Activated CD8-positive, alpha-beta memory T cell treated with anti-CD3 and anti-CD28 coated beads for 1 hour (primary cell): Measurements from ENCODE around the gene ZBTB20.

ENCODE experiments used
- DNase-seq, 2 donors: peaks; one replicate each; pipeline ENCODE4 v3.0.0-alpha.2; 2020; ENCODE audit warnings: low read depth in 1 of 2; ENCODE audit errors: extremely low read depth in 1 of 2

Gene ZBTB20

GRCh38 chr3:114941626-114942309, 205.3 kb downstream of the ZBTB20 start:
- DNase-seq: no peak

GRCh38 chr3:114939920-114940319, 207.2 kb downstream of the ZBTB20 start:
- no peak for DNase-seq

- DNase-seq: no peak
Observed at GRCh38 chr3:114933407-114933806, 213.7 kb downstream of the ZBTB20 start.

GRCh38 chr3:114929971-114930732, 216.9 kb downstream of the ZBTB20 start:
- DNase-seq: no peak

GRCh38 chr3:114928989-114929640, 218.0 kb downstream of the ZBTB20 start:
- DNase-seq: no peak

GRCh38 chr3:114904633-114905032, 242.5 kb downstream of the ZBTB20 start:
- DNase-seq: no peak

- no peak for DNase-seq
Observed at GRCh38 chr3:114903213-114903612, 243.9 kb downstream of the ZBTB20 start.

GRCh38 chr3:114902691-114903101, 244.4 kb downstream of the ZBTB20 start:
- DNase-seq: no peak

GRCh38 chr3:114900908-114901307, 246.2 kb downstream of the ZBTB20 start:
- no peak for DNase-seq

GRCh38 chr3:114899186-114899931, 247.7 kb downstream of the ZBTB20 start:
- no peak for DNase-seq

- no peak for DNase-seq
Observed at GRCh38 chr3:114896978-114897377, 250.1 kb downstream of the ZBTB20 start.

GRCh38 chr3:114893361-114893760, 253.7 kb downstream of the ZBTB20 start:
- DNase-seq: no peak

GRCh38 chr3:114892880-114893279, 254.2 kb downstream of the ZBTB20 start:
- no peak for DNase-seq

GRCh38 chr3:114892131-114892879, 254.8 kb downstream of the ZBTB20 start:
- DNase-seq: no peak

- no peak for DNase-seq
Observed at GRCh38 chr3:114887806-114888205, 259.3 kb downstream of the ZBTB20 start.

GRCh38 chr3:114886905-114887304, 260.2 kb downstream of the ZBTB20 start:
- DNase-seq: no peak

- DNase-seq: no peak
Observed at GRCh38 chr3:114884213-114884923, 262.7 kb downstream of the ZBTB20 start.

- DNase-seq: no peak
Observed at GRCh38 chr3:114880078-114880477, 267.0 kb downstream of the ZBTB20 start.

- no peak for DNase-seq
Observed at GRCh38 chr3:114879059-114880031, 267.7 kb downstream of the ZBTB20 start.
